Endometrium (tissue), 2 donors: ENCODE measurements around the gene LINGO3.
"Not testable (repeated sequence)": the region's sequence is repeated elsewhere in the genome, so short reads cannot be mapped to it uniquely, and the experiment has no call there.

Experiments used
- FAIRE-seq: peaks from 2 replicates; lab custom pipeline; 2012; peaks lifted over from hg19 to GRCh38; lab: Jason Lieb, UNC
- donor health status: control.
- donor health status: control.

The LINGO3 gene, protein sequence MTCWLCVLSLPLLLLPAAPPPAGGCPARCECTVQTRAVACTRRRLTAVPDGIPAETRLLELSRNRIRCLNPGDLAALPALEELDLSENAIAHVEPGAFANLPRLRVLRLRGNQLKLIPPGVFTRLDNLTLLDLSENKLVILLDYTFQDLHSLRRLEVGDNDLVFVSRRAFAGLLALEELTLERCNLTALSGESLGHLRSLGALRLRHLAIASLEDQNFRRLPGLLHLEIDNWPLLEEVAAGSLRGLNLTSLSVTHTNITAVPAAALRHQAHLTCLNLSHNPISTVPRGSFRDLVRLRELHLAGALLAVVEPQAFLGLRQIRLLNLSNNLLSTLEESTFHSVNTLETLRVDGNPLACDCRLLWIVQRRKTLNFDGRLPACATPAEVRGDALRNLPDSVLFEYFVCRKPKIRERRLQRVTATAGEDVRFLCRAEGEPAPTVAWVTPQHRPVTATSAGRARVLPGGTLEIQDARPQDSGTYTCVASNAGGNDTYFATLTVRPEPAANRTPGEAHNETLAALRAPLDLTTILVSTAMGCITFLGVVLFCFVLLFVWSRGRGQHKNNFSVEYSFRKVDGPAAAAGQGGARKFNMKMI

DNA sequence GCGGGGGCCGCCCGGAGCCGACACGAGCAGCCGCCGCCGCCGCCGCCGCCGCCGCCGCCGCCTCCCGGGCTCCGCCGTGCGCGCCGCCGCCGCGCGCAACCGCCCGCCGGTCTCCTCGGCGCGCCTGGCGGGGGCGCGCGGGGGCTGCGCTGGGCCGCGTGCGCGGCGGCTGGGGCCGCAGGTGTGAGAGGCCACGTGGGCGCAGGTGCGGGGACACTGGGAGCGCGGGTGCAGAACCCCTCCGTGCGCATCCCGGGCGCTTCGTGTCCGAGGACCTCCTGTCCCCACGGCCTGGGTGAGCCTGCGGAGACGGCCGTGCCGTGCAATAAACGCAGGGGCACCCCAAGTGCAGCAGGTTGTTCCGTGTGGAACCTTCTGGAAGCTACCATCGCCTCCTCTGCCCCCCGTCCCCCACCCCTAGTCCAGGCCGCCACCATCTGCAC is at the start of gene LINGO3:
Gene LINGO3, minus strand, starts transcription at position 41 of the 443 bp plus-strand sequence. CDS start 16,378 bp downstream, outside the sequence.
- no peak for FAIRE-seq

GRCh38 chr19:2356036-2356646 is 48.2 kb upstream of the LINGO3 start:
- FAIRE-seq, result no peak

GRCh38 chr19:2355168-2356035 is 47.4 kb upstream of the LINGO3 start:
- no peak for FAIRE-seq

GRCh38 chr19:2354670-2355069 is 46.7 kb upstream of the LINGO3 start:
- FAIRE-seq, result no peak

- FAIRE-seq, result no peak
Measured at GRCh38 chr19:2353887-2354592, 46.1 kb upstream of the LINGO3 start.

- no peak for FAIRE-seq
Measured at GRCh38 chr19:2353159-2353886, 45.4 kb upstream of the LINGO3 start.

DNA sequence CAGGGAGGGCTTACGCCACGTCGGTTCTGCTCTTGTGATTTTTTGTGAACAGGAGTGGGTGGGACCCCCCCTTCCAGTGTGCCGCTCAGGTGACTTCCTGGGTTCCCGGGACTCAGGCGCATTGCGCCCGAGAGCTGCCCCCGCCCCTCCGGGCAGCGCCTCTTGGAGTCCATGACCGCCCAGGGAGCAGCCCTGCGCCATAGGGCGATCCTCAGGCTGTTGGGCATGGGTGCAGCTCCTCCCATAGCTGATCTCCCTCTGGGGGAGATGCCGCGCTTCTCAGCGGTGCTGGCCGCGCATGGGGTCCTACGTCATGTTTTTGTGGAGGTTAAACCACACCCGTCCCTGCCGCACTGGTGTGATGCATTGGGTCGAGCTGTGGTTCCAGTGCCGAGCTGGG is 44.2 kb upstream of the LINGO3 start:
- FAIRE-seq, result no peak

GRCh38 chr19:2351591-2351990 is 43.6 kb upstream of the LINGO3 start:
- FAIRE-seq, result no peak

- no peak for FAIRE-seq
Measured at GRCh38 chr19:2350656-2351055, 42.7 kb upstream of the LINGO3 start.

- FAIRE-seq, result not testable (repeated sequence)
Measured at GRCh38 chr19:2349818-2350217, 41.9 kb upstream of the LINGO3 start.

- no peak for FAIRE-seq
Measured at GRCh38 chr19:2345794-2346663, 38.1 kb upstream of the LINGO3 start.

DNA sequence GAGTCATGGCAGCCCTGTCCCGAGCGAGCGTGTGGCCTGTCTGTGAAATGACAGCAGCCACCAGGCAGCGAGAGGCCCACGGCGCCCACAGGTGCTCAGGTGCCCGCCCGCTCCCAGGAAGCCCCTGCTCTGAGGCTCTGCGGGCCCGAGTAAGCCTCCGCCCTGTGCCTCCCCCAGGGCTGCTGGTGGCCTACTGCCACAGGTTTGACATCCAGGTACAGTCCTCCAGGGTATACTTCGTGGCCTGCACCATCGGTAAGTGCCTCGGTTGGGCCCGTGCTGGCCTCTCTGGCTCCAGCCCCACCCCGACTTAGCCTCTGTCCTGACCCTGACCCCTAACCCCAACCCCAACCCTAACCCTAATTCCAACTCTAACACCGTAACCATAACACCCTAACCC is 37.1 kb upstream of the LINGO3 start:
- no peak for FAIRE-seq

GRCh38 chr19:2344381-2344870 is 36.5 kb upstream of the LINGO3 start:
- FAIRE-seq, result no peak

- FAIRE-seq, result no peak
Measured at GRCh38 chr19:2343289-2343982, 35.5 kb upstream of the LINGO3 start.

- FAIRE-seq, result no peak
Measured at GRCh38 chr19:2342656-2343288, 34.8 kb upstream of the LINGO3 start.

GRCh38 chr19:2341982-2342381 is 34.0 kb upstream of the LINGO3 start:
- no peak for FAIRE-seq

DNA sequence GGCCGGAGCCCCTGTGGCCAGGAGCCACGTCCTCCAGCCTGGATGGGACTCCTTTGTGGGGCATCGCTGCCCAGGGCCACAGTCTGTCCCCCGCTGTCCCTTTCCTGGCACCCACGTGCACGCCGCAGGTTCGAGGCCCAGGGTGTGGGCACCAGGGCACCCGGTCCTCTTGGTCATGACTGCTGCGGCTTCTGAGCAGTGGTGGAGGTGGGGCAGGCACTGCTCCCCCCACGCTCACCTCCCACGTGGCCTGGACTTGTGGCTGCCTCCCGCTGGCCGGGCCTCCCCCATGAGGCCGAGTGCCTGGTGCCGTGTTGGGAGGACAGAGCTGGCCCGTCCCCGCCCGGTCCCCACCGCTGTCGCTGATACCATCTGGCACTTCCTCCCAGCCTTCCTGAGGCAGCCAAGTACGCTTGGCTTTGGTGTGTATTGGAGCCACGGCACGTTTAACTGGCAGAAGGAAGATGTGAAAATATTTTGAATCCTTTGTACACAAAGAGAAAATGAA is 33.3 kb upstream of the LINGO3 start:
- no peak for FAIRE-seq

DNA sequence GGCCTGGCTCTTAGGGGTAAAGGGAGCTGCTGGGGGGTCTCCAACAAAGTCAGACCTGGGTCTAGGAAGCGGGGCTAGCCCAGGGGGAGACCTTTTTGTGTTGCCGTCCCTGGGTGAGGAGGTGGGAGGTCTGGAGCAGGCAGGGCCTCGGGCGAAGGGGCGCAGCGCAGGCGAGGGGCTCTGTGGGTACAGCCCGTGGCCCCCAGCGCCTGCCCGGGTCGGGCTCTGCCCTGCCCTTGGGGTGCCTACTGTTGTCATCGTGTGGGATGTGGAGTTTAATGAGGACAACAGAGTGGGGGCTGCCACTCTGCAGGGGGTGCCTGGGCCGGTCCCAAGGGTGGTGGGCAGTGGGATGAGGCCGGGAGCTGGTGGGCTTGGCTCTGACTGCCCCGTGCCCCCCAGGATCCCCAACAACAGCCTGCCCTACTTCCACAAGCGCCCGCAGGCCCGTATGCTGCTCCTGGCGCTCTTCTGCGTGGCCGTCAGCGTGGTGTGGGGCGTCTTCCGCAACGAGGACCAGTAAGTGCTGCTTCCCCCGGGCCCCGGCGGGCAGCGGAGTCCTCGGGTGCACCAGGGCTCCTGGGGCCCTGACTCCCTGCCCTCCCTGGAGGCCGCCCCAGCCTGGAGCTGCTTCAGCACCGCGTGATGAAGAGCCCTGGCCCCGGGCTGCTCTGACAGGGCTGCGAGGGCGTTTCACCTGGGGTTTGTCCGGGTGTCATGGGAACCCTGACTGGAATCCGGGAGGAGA is 32.7 kb upstream of the LINGO3 start:
- no peak for FAIRE-seq
